KOPT-K1 (cell line): ENCODE data around the gene CDCA7.
"Not testable (repeated sequence)": the region's sequence is repeated elsewhere in the genome, so short reads cannot be mapped to it uniquely, and the experiment has no call there.

Experiments used
- H3K27ac ChIP-seq: fragments of 200-600 bp; sonication (generic); 2 replicates; pipeline ENCODE4 v1.5.1; 2016; ENCODE audit warnings: antibody characterized with exemption, mild to moderate bottlenecking, low read depth, low read length; ENCODE audit not compliant: poor library complexity, severe bottlenecking
- H3K36me3 ChIP-seq: fragments of 200-600 bp; sonication (generic); 2 replicates; pipeline ENCODE4 v1.5.1; 2017; ENCODE audit warnings: antibody characterized with exemption, mild to moderate bottlenecking, low read length, moderate library complexity; ENCODE audit not compliant: insufficient read depth
- H3K9me3 ChIP-seq: fragments of 200-600 bp; sonication (generic); 2 replicates; pipeline ENCODE4 v1.5.1; 2017; ENCODE audit warnings: antibody characterized with exemption, low read length, mild to moderate bottlenecking; ENCODE audit not compliant: insufficient read depth, poor library complexity, severe bottlenecking

CDCA7 gene

GRCh38 chr2:173404841-173405750, 50.4 kb downstream of the CDCA7 start:
- Histone ChIP-seq H3K27ac (no peak overlapping the region), H3K36me3 (no peaks in the 10 kb centered on the region), H3K9me3 (no peaks in the 10 kb centered on the region)

DNA sequence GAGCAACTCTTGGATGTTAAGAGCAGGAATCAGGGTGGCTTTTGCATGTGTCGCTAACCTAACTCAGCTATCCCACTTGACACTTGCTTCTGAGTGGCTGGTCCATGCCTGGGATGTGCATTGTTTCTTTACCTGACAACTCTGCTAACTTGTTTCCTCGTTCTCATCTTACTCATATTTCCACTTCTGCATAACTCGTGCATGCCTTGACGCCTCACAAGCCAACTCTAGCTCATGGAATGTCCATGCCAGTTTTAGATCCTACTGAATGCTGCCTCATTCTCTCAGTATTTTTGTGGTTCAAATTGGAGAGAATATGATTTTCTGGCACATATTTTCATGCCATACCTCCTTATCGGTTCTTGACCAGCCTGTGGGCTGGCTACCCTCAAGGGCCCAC, 52.5 kb downstream of the CDCA7 start:
- Histone ChIP-seq H3K36me3 (no peaks in the 10 kb centered on the region), H3K9me3 (no peaks in the 10 kb centered on the region), H3K27ac (no peak overlapping the region)

DNA sequence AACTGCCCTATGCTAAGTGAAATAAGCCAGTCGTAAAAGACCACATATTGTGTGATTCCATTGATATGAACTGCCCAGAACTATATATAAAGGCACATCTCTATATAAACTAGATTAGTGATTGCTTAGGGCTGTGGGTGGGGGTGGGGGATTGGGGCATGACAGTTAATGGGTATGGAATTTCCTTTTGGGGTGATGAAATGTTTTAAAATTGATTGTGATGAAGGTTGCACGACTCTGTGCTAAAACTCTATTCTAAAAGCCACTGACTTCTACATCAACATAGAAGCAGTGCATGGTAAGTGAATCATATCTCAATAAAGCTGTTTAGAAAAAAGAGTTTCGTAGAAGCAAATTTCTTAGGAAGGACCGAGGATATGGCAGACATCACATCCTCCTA, 53.0 kb downstream of the CDCA7 start:
- Histone ChIP-seq H3K27ac (no peak overlapping the region), H3K36me3 (no peaks in the 10 kb centered on the region), H3K9me3 (no peaks in the 10 kb centered on the region)

GRCh38 chr2:173410579-173410978, 55.9 kb downstream of the CDCA7 start:
- Histone ChIP-seq H3K27ac (no peak overlapping the region), H3K9me3 (no peaks in the 10 kb centered on the region), H3K36me3 (no peaks in the 10 kb centered on the region)

GRCh38 chr2:173412628-173413027, 58.0 kb downstream of the CDCA7 start:
- no peaks in the 10 kb centered on the region for H3K9me3 ChIP-seq
- H3K27ac ChIP-seq: no peak overlapping the region
- H3K36me3 ChIP-seq: no peaks in the 10 kb centered on the region

DNA sequence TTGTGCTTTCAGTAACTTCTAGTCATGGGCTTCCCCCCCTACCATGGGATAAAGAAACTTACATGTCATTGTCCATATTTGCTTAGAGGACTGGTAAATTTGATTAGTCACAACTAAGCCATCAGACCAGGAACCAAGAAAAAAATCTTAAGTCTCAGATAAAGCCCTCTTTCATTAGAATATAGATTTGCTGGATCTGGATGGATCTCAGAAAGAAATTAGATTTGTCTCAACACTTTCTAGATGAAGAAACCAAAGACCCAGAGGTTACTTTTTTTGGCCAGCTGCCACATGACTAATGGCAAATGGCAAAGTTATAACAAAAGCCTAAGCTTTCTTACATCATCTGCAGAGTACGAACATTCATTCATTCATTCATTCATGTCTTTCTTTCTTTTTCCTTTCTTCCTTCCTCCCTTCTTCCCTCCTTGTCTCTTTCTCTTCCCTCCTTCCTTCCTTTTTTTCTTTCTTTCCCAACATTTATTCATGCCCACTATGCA, 60.2 kb downstream of the CDCA7 start:
- H3K27ac ChIP-seq: no peak overlapping the region
- H3K36me3 ChIP-seq: no peaks in the 10 kb centered on the region
- no peaks in the 10 kb centered on the region for H3K9me3 ChIP-seq

DNA sequence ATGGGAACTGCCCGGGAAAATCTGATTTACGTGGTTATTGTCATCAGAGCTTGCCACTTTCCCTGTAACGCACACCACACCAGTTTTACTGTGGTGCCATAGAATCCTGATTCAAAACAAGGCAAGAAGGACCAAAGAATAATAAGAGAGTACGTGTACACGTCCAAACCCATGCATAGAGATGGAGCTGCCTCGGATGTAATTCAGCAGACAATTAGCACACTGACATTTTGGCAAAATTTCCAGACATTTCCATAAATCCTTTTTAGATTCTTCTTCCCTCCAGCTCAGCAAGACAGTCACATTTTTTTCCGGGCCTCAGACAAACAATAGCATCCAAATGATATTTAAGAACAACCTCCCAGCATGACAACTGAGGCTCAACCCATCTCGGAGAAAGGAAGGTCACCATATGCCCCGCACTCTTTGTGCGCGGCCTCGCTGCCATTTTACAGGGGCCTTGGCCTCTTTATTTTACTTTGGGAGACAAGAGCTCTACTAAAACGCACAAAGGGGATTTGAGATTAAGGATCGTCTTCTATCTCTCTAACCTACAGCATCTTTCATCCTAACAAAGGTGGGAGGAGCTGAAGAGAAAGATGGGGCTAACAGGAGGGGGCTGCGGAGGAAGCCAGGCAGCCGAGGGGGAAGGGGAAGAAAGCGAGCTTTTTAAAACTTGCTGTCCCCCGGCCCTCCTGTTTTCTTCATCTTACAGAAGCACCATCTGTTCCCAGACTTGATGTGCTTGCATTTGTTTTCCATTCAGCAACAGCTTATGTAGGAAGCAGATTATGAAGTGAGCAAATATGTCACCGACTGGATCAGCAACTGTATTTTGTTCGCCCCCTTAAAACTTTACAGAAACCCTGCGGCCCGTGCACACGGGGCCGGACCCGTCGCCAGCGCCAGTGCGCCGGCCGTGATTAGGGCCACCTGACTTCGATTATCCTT, 61.0 kb downstream of the CDCA7 start:
- Histone ChIP-seq H3K27ac (no peak overlapping the region), H3K9me3 (no peaks in the 10 kb centered on the region), H3K36me3 (no peaks in the 10 kb centered on the region)

- H3K36me3 ChIP-seq, H3K27ac ChIP-seq, H3K9me3 ChIP-seq: not testable (repeated sequence)
Observed at GRCh38 chr2:173416415-173417152, 61.9 kb downstream of the CDCA7 start.

DNA sequence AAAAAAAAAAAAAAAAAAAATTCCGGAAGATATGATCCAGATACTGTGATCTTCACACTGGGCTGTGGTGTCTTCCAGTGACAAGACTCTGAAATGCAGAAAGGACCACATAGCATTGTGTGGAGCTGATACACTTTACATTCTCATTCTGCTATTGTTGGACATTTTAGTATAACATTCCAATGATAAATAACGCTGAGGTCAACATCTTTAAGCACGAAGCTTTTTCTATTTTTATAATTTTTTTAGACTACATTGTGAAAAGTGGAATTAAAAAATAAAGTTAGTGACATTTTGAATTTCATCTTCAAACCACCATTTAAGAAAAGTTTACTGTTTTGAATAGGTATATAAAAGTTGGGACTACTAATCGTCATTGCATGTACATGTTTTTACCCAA, 62.7 kb downstream of the CDCA7 start:
- Histone ChIP-seq H3K9me3 (no peaks in the 10 kb centered on the region), H3K36me3 (no peaks in the 10 kb centered on the region), H3K27ac (no peak overlapping the region)

- H3K27ac ChIP-seq: no peak overlapping the region
- H3K36me3 ChIP-seq: no peaks in the 10 kb centered on the region
- no peaks in the 10 kb centered on the region for H3K9me3 ChIP-seq
Observed at GRCh38 chr2:173417802-173418201, 63.1 kb downstream of the CDCA7 start.
